Mucosa of stomach (tissue), 1 donor: ENCODE measurements around the gene PPP3R1.

Source experiments
- H3K27me3 ChIP-seq: one replicate; pipeline ENCODE4 v1.7.0; 2013; ENCODE audit warnings: mild to moderate bottlenecking, low read length; ENCODE audit not compliant: control insufficient read depth, insufficient read depth
- H3K36me3 ChIP-seq: one replicate; pipeline ENCODE4 v1.7.0; 2013; ENCODE audit warnings: low read length; ENCODE audit not compliant: control insufficient read depth, insufficient read depth
- H3K4me1 ChIP-seq: one replicate; pipeline ENCODE4 v1.7.0; 2013; ENCODE audit warnings: mild to moderate bottlenecking, low read length; ENCODE audit not compliant: control insufficient read depth, insufficient read depth
- H3K4me3 ChIP-seq: one replicate; pipeline ENCODE4 v1.7.0; 2013; ENCODE audit warnings: low read length
- H3K9ac ChIP-seq: one replicate; pipeline ENCODE4 v1.7.0; 2013; ENCODE audit warnings: mild to moderate bottlenecking, low read length, moderate library complexity
- H3K9me3 ChIP-seq: one replicate; pipeline ENCODE4 v1.7.0; 2013; ENCODE audit warnings: mild to moderate bottlenecking, low read length, moderate library complexity; ENCODE audit not compliant: control insufficient read depth
- donor health status: Pancreatic carcinoma.

PPP3R1 gene

GRCh38 chr2:68225119-68225632 is 27.2 kb downstream of the PPP3R1 start:
- Histone ChIP-seq H3K36me3 (no peaks in the 10 kb centered on the region), H3K9ac (no peak overlapping the region), H3K27me3 (no peaks in the 10 kb centered on the region), H3K4me3 (no peak overlapping the region), H3K4me1 (peaks cover 8% of the 10 kb centered on the region), H3K9me3 (no peaks in the 10 kb centered on the region)

- peaks cover 8% of the 10 kb centered on the region for H3K4me1 ChIP-seq
Observed at GRCh38 chr2:68223419-68223818, 28.9 kb downstream of the PPP3R1 start.

GRCh38 chr2:68222287-68222686 is 30.0 kb downstream of the PPP3R1 start:
- no peak overlapping the region for H3K9ac ChIP-seq
- no peaks in the 10 kb centered on the region for H3K9me3 ChIP-seq
- H3K4me3 ChIP-seq: no peak overlapping the region
- H3K4me1 ChIP-seq: peaks cover 8% of the 10 kb centered on the region
- H3K27me3 ChIP-seq: no peaks in the 10 kb centered on the region
- H3K36me3 ChIP-seq: no peaks in the 10 kb centered on the region

More at GRCh38 chr2:68223419-68223818, 28.9 kb downstream of the PPP3R1 start:
- Histone ChIP-seq H3K4me3 (no peak overlapping the region), H3K36me3 (no peaks in the 10 kb centered on the region), H3K9me3 (no peaks in the 10 kb centered on the region), H3K9ac (no peak overlapping the region), H3K27me3 (no peaks in the 10 kb centered on the region)

GRCh38 chr2:68218343-68218901 is 33.9 kb downstream of the PPP3R1 start:
- Histone ChIP-seq H3K9me3 (no peaks in the 10 kb centered on the region), H3K4me3 (no peak overlapping the region), H3K27me3 (no peaks in the 10 kb centered on the region), H3K9ac (no peak overlapping the region), H3K36me3 (no peaks in the 10 kb centered on the region), H3K4me1 (peaks cover 4% of the 10 kb centered on the region)

GRCh38 chr2:68217729-68218128 is 34.6 kb downstream of the PPP3R1 start:
- Histone ChIP-seq H3K4me3 (no peak overlapping the region), H3K9me3 (no peaks in the 10 kb centered on the region), H3K4me1 (peaks cover 4% of the 10 kb centered on the region), H3K36me3 (no peaks in the 10 kb centered on the region), H3K9ac (no peak overlapping the region), H3K27me3 (no peaks in the 10 kb centered on the region)

GRCh38 chr2:68216454-68217310 is 35.6 kb downstream of the PPP3R1 start:
- no peaks in the 10 kb centered on the region for H3K27me3 ChIP-seq
- H3K36me3 ChIP-seq: no peaks in the 10 kb centered on the region
- no peak overlapping the region for H3K4me3 ChIP-seq
- no peak overlapping the region for H3K9ac ChIP-seq
- no peaks in the 10 kb centered on the region for H3K9me3 ChIP-seq
- H3K4me1 ChIP-seq: no peaks in the 10 kb centered on the region

- Histone ChIP-seq H3K4me1 (no peaks in the 10 kb centered on the region), H3K36me3 (no peaks in the 10 kb centered on the region)
Observed at GRCh38 chr2:68214381-68214780, 38.0 kb downstream of the PPP3R1 start.

GRCh38 chr2:68206793-68207192 is 45.5 kb downstream of the PPP3R1 start:
- Histone ChIP-seq H3K4me1 (peaks cover 11% of the 10 kb centered on the region), H3K9ac (no peak overlapping the region), H3K36me3 (no peaks in the 10 kb centered on the region), H3K9me3 (no peaks in the 10 kb centered on the region), H3K4me3 (no peak overlapping the region), H3K27me3 (no peaks in the 10 kb centered on the region)

More at GRCh38 chr2:68214381-68214780, 38.0 kb downstream of the PPP3R1 start:
- no peak overlapping the region for H3K9ac ChIP-seq
- no peak overlapping the region for H3K4me3 ChIP-seq
- H3K9me3 ChIP-seq: no peaks in the 10 kb centered on the region
- no peaks in the 10 kb centered on the region for H3K27me3 ChIP-seq

GRCh38 chr2:68203587-68203986 is 48.7 kb downstream of the PPP3R1 start:
- Histone ChIP-seq H3K27me3 (no peaks in the 10 kb centered on the region), H3K4me1 (peaks cover 11% of the 10 kb centered on the region), H3K4me3 (no peak overlapping the region)

GRCh38 chr2:68200157-68200787 is 52.1 kb downstream of the PPP3R1 start:
- H3K4me1 ChIP-seq: peaks cover 11% of the 10 kb centered on the region

More at GRCh38 chr2:68203587-68203986, 48.7 kb downstream of the PPP3R1 start:
- H3K9ac ChIP-seq: no peak overlapping the region
- no peaks in the 10 kb centered on the region for H3K9me3 ChIP-seq
- no peaks in the 10 kb centered on the region for H3K36me3 ChIP-seq

GRCh38 chr2:68196120-68196716 is 56.1 kb downstream of the PPP3R1 start:
- Histone ChIP-seq H3K36me3 (no peaks in the 10 kb centered on the region), H3K9ac (no peak overlapping the region), H3K4me3 (no peak overlapping the region), H3K4me1 (peaks cover 12% of the 10 kb centered on the region), H3K27me3 (no peaks in the 10 kb centered on the region), H3K9me3 (no peaks in the 10 kb centered on the region)

More at GRCh38 chr2:68200157-68200787, 52.1 kb downstream of the PPP3R1 start:
- H3K9ac ChIP-seq: no peak overlapping the region
- H3K27me3 ChIP-seq: no peaks in the 10 kb centered on the region
- H3K4me3 ChIP-seq: no peak overlapping the region
- no peaks in the 10 kb centered on the region for H3K9me3 ChIP-seq
- no peaks in the 10 kb centered on the region for H3K36me3 ChIP-seq
